Islet of Langerhans (tissue), 1 donor: Measurements from ENCODE around the gene ADAMTSL5.
"Not testable (repeated sequence)": the region's sequence is repeated elsewhere in the genome, so short reads cannot be mapped to it uniquely, and the experiment has no call there.

Source experiments
- FAIRE-seq: peaks from one replicate; lab custom pipeline; 2011; peaks lifted over from hg19 to GRCh38; lab: Jason Lieb, UNC

ADAMTSL5 gene

DNA sequence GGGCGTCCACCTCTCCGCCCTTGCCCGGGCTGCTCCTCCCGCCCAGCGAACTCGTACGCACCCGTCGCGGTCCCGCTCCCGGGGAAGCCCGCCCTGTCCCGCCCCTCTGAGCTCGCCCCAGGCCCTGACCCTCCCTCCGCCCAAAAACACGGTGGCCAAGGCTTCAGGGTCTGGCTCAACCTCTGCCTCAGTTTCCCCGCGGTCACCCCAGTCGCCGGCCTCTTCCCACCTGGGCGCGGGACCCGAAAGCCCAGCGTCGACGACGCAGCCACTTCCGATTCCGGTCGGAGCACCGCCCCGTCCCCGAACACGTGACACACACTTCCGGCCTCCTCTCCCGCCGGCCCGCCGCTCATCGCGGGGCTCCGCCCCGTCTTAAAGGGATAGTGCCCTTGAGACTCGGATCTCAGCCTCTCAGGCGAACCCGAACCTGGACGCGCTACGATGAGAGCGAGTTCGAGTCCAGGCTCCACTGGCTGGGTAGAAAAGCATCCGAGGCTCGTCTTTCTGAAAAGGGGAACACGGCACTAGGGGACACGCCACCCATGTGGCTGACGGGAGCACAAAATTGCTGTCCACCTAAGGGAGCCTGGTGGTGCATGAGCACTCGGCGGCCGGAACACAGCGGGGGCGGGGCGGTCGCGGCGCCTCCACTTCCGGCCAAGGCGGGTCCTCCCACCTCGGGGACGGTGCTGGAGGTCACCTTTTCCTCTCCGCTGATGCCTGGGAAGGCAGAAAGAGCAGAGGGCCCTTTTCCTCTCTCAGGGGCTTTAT is 33.7 kb downstream of the ADAMTSL5 start, which contains the start of gene C19orf25:
Gene C19orf25 (minus strand): TSS at position 282 of the 774 bp plus-strand sequence. CDS start 312 bp downstream, outside the sequence.
- FAIRE-seq, result peak; percentile 86

DNA sequence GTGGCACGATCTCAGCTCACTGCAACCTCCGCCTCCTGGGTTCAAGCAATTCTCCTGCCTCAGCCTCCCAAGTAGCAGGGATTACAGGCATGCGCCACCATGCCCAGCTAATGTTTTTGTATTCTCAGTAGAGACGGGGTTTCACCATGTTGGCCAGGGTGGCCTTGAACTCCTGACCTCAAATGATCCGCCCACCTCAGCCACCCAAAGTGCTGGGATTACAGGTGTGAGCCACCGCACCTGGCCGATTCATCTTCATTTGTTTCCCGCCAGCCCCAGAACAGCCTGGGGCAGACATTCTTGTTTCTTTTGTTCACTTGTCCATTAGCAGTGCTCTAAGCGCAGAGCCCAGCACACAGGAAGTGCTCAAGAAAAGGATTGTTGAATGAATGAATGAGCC is 35.8 kb downstream of the ADAMTSL5 start:
- not testable (repeated sequence) for FAIRE-seq

DNA sequence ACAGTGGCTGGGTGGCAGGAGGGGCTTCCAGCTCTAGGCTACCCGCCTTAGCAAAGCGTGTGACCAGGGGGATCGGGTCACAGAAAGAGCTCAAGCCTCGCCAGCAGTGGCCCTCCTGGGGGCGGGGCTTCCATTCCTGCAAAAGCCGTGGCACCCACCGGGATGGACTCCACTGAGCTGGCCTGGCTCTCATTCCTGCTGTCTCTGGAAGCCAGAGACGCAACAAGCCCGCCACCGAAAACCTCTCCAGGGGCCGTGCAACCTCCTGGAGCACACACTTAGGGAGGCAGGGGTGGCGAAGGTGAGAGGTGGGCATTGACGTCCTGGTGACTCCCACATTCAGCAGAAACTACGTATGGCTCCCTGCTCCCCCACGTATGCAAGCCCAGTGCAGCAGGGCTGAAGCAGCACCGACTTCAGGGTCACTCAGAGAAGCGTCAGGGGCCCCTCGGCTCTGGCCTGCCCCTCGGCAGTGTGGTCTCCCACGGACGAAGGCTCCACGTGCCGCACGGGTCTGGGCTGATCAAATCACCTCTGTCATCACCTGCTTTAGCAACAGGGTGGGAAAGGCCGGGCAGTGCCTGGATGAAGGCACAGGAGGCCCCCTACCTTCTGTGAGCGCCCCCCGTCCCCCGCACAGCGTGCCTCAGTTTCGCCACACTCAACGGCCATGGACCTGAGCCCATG is 36.9 kb downstream of the ADAMTSL5 start:
- no peak for FAIRE-seq

DNA sequence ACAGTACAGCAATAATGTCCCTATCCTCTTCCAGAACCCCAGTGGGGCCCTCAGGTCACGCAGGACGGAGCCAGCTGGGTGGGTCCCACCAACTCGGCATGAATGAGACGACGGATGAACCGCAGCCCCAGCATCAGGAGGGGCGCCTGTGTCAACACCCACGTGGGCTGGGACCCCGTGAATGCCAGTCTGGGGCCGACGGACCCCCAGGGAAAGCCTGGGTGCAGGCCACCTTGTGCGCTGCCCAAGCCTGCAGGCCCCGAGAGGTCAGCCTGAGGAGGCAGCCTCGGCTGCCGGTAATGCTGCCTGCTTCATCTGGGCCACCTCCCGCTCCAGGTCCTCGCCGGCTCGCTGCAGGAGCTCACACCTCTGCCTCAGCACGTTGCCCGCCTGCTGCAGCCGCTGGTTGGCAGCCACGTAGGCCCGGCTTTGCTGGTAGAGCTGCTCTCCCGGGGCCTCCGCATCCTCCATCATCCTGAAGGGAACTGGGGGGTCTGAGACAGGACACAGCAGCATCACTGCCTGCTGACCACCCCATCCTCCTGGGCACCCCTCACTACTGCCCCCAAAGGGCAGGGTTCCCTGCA is 38.0 kb downstream of the ADAMTSL5 start:
- no peak for FAIRE-seq

DNA sequence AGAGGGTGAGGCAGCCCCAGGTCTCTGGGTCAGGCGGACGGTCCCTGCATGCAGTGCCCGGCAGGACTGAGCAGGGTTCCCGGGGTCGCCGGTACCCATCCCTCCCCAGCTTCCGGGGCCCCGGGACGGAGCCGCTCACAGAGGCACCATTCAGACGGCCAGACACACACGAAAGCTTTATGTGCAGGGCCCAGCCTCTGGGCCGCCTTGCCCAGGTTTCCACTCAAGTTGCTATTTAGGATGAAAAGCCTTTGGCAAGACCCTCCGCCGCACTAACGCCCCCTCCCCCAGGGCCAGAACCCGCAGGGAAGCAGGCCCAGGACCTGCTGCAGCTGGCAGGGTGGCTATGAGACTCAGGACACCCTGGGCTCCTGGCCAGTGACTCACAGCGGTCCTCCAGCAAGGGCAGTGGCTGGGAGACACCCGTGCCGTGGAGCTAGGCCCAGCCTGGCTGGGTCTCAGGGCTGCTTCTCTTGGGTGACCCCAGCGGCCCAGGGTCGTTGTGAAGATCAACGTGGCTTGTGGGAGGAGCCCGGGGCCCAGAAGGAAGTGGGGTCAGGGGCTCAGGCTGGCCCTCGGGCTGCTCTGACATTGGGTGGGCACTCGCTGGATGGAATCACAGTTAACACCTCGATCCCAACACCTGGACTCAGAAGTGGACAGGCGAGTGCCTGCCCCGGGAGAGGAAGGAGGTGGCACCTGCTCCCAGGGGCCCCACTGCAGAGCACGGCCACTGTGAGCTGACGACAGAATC is 38.6 kb downstream of the ADAMTSL5 start:
- FAIRE-seq, result no peak

DNA sequence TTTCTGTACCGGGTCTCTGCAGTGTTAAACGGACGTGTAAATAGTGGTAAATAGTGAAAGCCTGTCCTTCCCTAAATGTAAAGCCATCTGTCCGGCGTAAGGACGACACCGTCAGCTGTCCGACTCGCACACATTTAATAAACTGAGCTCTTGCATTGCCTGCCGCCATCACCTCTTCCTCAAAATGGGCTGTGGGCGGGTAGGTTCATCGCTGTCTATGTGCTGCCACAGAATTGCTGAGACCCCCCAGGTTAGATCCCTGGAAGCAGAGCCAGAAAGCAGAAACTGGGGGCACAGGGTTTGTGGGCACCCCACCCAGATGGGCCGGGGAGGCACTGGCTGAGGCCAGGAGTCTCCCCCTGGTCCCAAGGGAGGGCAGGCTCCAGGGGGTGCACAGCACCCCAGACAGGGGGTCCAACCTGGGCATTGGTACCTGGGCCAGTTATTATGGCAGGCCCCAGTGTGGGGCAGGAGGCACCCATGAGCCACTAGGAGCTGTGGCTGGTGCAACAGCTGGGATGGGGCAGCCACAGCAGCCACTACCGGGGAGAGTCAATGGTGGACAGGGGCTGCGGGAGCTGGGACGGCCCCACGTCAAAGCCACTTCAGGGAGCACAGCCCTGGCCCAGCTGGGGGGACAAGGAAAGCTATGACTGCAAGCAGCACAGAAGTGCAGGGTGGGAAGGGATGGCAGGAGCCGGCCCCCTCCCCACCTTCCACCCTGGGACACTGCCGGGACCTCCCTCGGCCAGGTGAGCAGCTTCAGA is 39.6 kb downstream of the ADAMTSL5 start:
- FAIRE-seq, result no peak

DNA sequence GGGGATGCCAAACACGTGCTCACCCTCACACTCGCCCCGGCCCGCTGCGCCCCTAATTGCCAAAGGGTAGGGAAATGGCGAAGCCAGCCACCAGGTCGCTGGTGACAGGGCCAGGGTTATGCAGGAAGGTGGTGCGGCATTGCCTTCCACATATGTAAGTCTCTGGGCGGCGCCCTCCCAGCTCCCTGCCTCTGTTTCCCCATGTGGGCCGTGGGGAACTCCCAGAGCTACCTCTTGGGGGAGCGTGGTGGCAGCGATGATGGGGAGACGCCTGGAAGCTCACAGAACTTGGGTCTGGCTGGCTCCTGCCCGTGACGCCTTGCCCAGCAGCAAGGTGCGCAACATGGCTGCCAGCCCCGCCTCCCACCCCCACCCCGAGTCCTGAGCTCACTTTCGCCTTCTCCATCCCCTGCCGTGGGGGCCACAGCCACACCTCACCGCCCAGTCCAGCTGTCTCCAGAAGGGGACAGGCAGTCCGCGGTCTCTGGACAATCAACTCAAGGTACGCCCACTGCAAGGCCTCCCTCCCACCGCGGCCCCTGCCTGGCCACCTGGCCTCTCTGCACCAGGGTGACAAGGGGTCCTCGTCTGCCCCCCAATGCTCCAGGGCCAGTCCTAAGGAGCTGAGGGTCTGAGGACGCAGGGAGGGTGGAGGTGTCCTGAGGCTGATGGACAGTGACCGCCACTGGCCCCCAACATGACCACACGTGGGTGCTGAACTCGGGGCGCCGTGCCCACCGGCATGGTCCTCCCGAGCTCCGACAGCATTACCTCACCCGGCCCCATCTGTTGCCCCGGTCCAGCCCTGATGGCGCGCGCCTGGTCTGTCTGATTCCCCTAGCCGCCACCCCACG is 40.4 kb downstream of the ADAMTSL5 start:
- no peak for FAIRE-seq

DNA sequence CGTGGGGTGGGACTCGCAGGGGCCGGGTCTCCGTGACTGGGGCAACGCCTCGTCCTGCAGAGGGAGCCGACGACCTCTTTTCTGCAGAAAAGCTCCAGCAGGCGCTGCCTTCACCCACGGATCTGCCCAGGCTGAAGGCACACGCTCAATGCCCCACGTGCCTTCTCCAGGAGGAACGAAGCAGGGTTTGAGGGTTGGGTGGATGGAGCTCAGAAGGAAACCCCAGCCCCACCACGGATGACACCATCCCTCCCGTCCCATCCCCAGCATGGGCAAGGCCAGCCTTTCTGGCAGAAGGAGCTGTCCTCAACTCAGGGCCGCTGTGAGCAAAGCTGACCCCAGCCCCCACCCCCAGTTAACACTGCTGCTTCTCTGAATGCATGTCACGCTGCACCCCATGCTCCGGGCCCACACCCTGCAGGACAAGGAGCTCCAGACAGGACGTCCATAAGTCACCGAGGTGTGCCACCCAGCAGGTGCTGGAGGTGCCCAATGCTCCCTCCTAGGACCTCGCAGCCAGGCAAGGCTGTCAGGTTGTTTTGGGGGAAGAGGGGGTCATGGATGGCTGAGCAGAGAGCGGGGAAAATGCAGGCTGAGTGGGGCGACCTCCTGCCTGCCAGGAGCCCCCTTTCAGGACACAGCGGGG is 41.2 kb downstream of the ADAMTSL5 start:
- FAIRE-seq, result no peak

DNA sequence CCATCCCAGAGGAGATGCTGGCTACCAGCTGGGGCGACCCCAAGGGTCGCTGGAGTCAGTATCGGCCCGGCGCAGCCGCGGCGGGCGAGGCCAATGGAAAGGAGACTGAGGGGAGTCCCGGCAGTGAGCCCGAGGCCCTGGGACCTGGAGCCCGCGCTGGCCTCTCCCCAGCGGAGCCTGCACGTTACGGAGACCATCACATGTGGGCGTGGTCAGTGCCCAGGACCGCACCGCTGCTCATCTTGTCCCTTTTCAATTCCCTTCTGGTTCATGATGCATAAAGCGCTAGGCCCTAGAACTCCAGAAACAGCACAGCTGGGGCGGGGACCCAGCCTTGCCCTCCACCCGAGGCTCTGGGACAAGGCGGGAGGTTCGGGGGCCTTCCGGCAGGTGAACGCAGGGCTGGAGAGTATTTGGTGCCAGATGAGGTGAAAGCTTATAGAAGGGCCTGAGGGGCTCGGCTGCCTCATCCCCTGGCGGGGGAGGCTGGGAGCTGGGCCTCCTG is 41.8 kb downstream of the ADAMTSL5 start:
- no peak for FAIRE-seq

DNA sequence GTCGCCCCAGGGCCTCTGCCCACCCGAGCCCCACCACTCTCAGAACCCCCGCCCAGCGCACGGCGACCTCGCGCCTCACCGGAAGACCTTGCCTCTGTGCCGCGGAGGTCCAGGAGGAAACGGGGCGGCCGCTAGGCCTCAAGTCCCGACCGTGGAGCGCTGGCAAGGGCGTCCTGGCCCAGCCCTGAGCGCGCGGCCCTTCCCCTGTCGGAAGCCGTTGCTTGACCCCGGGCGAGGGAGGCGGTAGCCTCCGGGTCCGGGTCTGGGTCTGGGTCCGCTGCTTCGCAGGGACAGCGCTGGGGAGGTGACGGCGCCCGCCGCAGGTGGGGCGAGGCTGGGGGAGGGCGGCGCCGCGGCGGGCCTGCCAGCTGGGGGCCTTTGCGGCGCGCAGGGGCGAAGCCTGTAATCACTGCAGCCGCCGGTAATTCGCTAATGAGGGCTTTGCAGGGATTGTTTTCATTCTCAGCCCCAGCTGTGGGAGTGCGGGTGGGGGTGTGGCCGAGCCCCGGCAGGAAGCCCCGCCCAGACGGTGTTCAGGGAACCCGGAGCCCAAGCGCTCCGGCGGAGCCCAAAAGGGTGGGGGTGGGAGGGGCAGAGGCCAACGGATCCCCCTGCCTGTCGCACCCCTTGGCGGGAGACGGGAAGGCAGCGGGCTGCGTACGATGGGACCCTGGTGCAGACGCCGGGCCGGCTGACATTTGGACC is 42.4 kb downstream of the ADAMTSL5 start:
- FAIRE-seq, result no peak

DNA sequence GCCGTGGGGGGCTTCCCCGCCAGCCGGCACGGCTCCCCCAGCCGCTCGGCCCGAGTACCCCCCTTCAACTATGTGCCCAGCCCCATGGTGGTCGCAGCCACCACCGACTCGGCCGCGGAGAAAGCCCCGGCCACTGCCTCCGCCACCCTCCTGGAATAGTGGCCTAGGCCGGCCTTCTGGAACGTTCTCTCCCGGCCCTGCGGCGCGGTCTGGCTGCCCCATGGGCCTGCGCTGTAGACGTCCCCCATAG is 42.8 kb downstream of the ADAMTSL5 start:
- FAIRE-seq, result no peak

DNA sequence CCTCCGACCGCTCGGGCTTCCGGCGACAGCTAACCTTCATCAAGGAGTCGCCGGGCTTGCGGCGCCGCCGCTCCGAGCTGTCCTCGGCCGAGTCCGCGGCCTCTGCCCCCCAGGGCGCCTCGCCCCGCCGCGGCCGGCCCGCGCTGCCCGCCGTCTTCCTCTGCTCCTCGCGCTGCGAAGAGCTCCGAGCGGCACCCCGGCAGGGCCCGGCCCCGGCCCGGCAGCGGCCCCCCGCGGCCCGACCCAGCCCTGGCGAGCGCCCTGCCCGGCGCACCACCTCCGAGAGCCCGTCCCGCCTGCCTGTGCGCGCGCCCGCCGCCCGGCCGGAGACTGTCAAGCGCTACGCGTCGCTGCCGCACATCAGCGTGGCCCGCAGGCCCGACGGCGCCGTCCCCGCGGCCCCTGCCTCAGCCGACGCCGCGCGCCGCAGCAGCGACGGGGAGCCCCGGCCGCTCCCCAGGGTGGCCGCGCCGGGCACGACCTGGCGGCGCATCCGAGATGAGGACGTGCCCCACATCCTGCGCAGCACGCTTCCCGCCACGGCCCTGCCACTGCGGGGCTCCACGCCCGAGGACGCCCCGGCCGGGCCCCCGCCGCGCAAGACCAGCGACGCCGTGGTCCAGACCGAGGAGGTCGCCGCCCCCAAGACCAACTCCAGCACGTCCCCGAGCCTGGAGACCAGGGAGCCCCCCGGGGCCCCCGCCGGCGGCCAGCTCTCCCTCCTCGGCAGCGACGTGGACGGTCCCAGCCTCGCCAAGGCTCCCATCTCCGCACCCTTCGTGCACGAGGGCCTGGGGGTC is 43.4 kb downstream of the ADAMTSL5 start:
- FAIRE-seq, result no peak

DNA sequence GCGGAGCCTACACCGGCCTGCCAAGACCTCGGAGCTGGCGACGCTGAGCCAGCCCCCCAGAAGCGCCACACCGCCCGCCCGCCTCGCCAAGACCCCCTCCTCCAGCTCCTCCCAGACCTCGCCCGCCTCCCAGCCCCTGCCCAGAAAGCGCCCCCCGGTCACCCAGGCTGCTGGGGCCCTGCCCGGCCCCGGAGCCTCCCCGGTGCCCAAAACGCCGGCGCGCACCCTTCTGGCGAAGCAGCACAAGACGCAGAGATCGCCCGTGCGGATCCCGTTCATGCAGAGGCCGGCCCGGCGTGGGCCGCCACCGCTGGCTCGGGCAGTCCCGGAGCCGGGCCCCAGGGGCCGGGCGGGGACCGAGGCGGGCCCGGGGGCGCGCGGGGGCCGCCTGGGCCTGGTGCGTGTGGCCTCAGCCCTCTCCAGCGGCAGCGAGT is 44.0 kb downstream of the ADAMTSL5 start:
- no peak for FAIRE-seq

DNA sequence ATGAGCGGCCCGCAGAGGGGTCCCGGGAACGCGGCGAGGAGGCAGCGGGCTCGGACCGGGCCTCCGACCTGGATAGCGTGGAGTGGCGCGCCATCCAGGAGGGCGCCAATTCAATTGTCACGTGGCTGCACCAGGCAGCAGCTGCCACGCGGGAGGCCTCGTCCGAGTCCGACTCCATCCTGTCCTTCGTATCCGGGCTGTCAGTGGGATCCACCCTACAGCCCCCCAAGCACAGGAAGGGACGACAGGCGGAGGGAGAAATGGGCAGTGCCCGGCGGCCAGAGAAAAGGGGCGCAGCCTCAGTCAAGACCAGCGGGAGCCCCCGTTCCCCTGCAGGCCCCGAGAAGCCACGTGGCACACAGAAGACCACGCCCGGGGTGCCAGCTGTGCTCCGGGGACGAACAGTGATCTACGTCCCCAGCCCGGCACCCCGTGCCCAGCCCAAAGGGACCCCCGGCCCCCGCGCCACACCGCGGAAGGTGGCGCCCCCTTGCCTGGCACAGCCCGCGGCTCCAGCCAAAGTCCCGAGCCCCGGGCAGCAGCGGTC is 44.5 kb downstream of the ADAMTSL5 start:
- FAIRE-seq, result no peak

DNA sequence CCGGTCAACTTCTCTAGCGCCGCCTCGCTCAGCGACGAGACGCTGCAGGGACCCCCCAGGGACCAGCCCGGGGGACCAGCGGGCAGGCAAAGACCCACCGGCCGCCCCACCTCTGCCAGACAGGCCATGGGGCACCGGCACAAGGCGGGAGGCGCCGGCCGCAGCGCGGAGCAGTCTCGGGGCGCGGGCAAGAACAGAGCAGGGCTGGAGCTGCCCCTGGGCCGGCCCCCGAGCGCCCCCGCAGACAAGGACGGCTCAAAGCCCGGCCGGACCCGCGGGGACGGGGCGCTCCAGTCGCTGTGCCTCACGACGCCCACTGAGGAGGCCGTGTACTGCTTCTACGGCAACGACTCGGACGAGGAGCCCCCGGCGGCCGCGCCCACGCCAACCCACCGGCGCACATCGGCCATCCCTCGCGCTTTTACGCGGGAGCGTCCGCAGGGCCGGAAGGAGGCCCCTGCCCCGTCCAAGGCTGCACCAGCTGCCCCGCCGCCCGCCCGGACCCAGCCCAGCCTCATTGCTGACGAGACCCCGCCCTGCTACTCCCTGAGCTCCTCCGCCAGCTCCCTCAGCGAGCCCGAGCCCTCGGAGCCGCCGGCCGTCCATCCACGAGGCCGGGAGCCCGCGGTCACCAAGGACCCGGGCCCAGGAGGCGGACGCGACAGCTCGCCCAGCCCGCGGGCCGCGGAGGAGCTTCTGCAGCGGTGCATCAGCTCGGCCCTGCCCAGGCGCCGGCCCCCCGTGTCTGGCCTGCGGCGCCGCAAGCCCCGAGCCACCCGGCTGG is 45.1 kb downstream of the ADAMTSL5 start:
- no peak for FAIRE-seq

DNA sequence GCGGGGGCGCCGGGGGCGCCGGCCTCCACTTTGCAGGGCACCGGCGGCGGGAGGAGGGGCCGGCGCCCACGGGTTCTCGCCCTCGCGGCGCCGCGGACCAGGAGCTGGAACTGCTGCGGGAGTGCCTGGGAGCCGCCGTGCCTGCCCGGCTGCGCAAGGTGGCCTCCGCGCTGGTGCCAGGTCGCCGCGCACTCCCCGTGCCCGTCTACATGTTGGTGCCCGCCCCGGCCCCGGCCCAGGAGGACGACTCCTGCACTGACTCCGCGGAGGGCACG is 45.7 kb downstream of the ADAMTSL5 start:
- FAIRE-seq, result no peak

DNA sequence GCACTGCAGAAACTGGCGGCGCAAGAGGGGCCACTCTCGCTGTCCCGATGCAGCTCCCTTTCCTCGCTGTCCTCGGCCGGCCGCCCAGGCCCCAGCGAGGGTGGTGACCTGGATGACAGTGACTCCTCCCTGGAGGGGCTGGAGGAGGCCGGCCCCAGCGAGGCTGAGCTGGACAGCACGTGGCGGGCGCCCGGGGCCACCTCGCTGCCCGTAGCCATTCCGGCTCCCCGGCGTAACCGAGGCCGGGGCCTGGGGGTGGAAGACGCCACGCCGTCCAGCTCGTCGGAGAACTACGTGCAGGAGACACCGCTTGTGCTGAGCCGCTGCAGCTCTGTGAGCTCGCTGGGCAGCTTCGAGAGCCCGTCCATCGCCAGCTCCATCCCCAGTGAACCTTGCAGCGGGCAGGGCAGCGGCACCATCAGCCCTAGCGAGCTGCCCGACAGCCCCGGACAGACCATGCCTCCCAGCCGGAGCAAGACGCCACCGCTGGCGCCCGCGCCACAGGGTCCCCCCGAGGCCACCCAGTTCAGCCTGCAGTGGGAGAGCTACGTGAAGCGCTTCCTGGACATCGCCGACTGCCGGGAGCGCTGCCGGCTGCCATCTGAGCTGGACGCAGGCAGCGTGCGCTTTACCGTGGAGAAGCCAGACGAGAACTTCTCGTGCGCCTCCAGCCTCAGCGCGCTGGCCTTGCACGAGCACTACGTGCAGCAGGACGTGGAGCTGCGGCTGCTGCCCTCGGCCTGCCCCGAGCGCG is 46.2 kb downstream of the ADAMTSL5 start:
- FAIRE-seq, result no peak
